ENCODE results near the gene DTWD1. TPM values are rescaled to one million over a fixed set of nuclear protein-coding genes. Genes with fewer than 3 reads are reported as not detected.

Gene DTWD1
- total RNA-seq, 4 donors from 2014 or later: 8.5 to 16.5 (median 11.8) TPM

DNA sequence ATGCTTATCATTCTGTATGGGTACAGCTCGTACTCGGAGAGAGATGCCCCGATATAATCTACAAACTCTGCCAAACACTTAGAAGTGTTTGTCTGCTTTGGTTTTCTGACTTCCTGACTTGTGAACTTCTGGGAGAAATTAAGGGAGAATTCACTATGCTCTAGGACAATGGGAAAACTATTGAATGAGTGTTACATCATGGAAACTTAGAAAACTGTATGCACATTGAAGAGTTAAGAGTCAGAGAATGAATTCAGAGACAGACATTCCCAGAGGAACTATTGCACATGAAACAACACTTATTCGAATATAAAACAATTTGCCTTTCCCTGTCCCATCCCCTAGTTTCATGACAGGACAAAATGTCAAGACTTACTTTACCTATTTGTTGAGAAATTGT lies 57.8 kb downstream of the DTWD1 start:
- Histone ChIP-seq H3K27ac (no peak overlapping the region), H3K36me3 (no peaks in the 10 kb centered on the region), H3K27me3 (no peaks in the 10 kb centered on the region), H3K4me1 (no peaks in the 10 kb centered on the region), H3K4me3 (no peak overlapping the region), H3K9me3 (no peaks in the 10 kb centered on the region)
- TF ChIP-seq, protein P1, sequence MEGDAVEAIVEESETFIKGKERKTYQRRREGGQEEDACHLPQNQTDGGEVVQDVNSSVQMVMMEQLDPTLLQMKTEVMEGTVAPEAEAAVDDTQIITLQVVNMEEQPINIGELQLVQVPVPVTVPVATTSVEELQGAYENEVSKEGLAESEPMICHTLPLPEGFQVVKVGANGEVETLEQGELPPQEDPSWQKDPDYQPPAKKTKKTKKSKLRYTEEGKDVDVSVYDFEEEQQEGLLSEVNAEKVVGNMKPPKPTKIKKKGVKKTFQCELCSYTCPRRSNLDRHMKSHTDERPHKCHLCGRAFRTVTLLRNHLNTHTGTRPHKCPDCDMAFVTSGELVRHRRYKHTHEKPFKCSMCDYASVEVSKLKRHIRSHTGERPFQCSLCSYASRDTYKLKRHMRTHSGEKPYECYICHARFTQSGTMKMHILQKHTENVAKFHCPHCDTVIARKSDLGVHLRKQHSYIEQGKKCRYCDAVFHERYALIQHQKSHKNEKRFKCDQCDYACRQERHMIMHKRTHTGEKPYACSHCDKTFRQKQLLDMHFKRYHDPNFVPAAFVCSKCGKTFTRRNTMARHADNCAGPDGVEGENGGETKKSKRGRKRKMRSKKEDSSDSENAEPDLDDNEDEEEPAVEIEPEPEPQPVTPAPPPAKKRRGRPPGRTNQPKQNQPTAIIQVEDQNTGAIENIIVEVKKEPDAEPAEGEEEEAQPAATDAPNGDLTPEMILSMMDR (IDR thresholded peaks at IDR 0.05 in 4 of 5, conservative IDR thresholded peaks at IDR 0.05 in 1 of 5): no peak
- no peak for TF ChIP-seq POLR2A (IDR thresholded peaks at IDR 0.05)
- intact Hi-C loops (cut with DNase I; ENCODE audit: low total_unique reads): no loop called here
- in situ Hi-C loops (cut with MboI; ENCODE audit: low sequenced_read_pairs in 4 of 4): no loop called here
- no peak for DNase-seq
- no peak for ATAC-seq

DNA sequence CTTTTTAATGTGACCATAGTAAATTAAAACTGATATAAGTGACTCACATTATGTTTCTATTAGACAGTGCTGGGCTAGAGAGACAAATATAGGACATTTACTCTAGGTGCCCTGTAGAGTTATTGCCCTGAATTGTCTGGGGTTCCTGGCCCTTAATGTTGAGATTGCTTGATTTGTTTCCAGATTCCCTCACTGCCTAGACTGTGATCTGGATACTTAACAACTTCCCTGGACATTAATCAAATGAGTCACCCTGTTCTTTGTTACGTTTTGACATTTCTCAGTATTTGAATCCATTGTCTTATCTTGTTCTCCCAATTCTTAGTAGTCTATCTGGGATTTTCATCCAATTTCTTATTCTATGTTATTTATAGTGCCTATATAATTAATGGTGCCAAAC lies 65.8 kb downstream of the DTWD1 start:
- in situ Hi-C loops (cut with MboI; ENCODE audit: low sequenced_read_pairs in 4 of 4): no loop called here
- no peaks in the 10 kb centered on the region for H3K4me1 ChIP-seq
- intact Hi-C loops (cut with DNase I; ENCODE audit: low total_unique reads): no loop called here
- ATAC-seq (no peak), DNase-seq (no peak)
- no peak for TF ChIP-seq POLR2A (IDR thresholded peaks at IDR 0.05)
- TF ChIP-seq, protein P1 (IDR thresholded peaks at IDR 0.05 in 4 of 5, conservative IDR thresholded peaks at IDR 0.05 in 1 of 5): no peak
- H3K36me3 ChIP-seq: no peaks in the 10 kb centered on the region
- no peaks in the 10 kb centered on the region for H3K27me3 ChIP-seq
- H3K9me3 ChIP-seq: no peaks in the 10 kb centered on the region
- H3K27ac ChIP-seq: no peak overlapping the region
- H3K4me3 ChIP-seq: no peak overlapping the region

DNA sequence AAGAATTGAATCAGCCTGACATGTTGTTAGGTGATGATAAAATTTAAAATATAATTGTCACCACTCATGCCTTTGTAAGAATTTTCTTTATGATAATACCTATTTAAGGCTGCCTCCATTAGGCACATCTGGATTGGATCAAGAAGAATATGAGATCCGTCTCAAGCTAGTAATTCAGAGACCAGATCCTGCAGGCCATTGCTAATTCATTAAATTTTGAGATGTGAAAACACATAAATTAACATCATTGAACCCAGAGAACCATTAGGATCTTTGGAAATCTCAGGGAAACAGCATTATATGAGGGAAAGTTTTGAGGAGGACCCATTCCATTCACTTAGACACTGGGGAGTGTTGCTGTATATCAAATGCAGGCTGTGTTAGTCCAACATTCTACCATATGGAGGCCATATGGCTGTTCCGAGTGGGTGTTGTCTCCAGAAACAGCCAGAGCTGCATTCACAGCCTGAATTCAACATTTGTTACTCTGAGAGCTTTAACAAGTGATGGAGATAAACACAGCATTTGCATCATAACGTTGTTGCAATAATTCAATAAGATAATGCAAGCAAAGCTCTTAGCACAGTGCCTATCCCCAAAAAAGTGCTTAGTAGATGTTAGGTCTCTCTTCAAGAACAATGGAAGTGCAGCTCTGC lies 67.4 kb downstream of the DTWD1 start:
- ATAC-seq (no peak), DNase-seq (no peak)
- no peaks in the 10 kb centered on the region for H3K36me3 ChIP-seq

DNA sequence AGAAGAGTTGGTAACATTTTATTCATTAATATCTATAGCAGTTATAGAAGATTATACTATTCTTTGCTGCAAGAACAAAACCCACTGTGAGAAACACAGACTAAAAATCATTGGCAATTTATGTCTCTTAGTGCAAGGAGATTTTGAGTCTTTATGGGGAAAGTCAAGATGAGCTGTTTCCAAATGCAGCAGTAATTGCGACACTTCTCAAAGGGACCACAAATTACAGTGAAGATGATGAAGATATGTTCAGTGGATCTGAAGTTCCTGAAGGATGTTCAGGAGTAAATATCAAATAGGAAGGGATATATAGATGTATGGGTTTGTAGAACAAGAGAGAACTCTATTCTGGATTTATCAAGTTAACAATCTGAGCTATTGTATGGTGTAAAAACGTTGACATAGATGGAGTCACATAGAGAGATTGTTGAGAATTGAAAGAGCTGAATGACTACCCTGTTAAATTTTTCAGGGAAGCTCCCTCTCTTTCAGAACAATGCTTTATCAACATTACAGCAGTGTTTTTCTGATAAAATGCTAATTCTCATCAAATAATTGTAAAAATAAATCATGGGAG lies 71.8 kb downstream of the DTWD1 start:
- DNase-seq: no peak
- no peaks in the 10 kb centered on the region for H3K36me3 ChIP-seq
- intact Hi-C loops (cut with DNase I; ENCODE audit: low total_unique reads): no loop called here

More for the DNA sequence above, 67.4 kb downstream of the DTWD1 start:
- intact Hi-C loops (cut with DNase I; ENCODE audit: low total_unique reads) (no loop called here), in situ Hi-C loops (cut with MboI; ENCODE audit: low sequenced_read_pairs in 4 of 4) (no loop called here)
- TF ChIP-seq POLR2A (IDR thresholded peaks at IDR 0.05): no peak
- TF ChIP-seq, protein P1 (IDR thresholded peaks at IDR 0.05 in 4 of 5, conservative IDR thresholded peaks at IDR 0.05 in 1 of 5): no peak
- no peaks in the 10 kb centered on the region for H3K27me3 ChIP-seq
- no peak overlapping the region for H3K27ac ChIP-seq
- H3K4me3 ChIP-seq: no peak overlapping the region
- no peaks in the 10 kb centered on the region for H3K4me1 ChIP-seq
- no peaks in the 10 kb centered on the region for H3K9me3 ChIP-seq

More for the DNA sequence above, 71.8 kb downstream of the DTWD1 start:
- TF ChIP-seq, protein P1 (IDR thresholded peaks at IDR 0.05 in 4 of 5, conservative IDR thresholded peaks at IDR 0.05 in 1 of 5): no peak
- TF ChIP-seq POLR2A (IDR thresholded peaks at IDR 0.05): no peak
- no peak for ATAC-seq
- no peak overlapping the region for H3K4me3 ChIP-seq
- H3K27ac ChIP-seq: no peak overlapping the region
- no peaks in the 10 kb centered on the region for H3K4me1 ChIP-seq
- H3K9me3 ChIP-seq: no peaks in the 10 kb centered on the region
- in situ Hi-C loops (cut with MboI; ENCODE audit: low sequenced_read_pairs in 4 of 4): no loop called here
- no peaks in the 10 kb centered on the region for H3K27me3 ChIP-seq

Measured in gastrocnemius medialis (tissue), 4 donors.